Mesothelial cell of epicardium (in vitro differentiated cells): ENCODE results near the gene TRAFD1. TPM values are rescaled to one million over a fixed set of nuclear protein-coding genes. Genes with fewer than 3 reads are reported as not detected.

Experiments
- DNase-seq, 2 experiments: peaks; one replicate each; pipeline ENCODE4 v3.0.0; 2021; ENCODE audit warnings: low spot score in 2 of 2; ENCODE audit not compliant: unreplicated experiment in 2 of 2
- H3K27ac Mint-ChIP-seq: 2 replicates; pipeline ENCODE4 v1.8.0; 2021; ENCODE audit warnings: mixed read lengths
- H3K27me3 Mint-ChIP-seq: 2 replicates; pipeline ENCODE4 v1.8.0; 2021; ENCODE audit warnings: low read depth, mixed read lengths
- H3K36me3 Mint-ChIP-seq: 2 replicates; pipeline ENCODE4 v1.8.0; 2021; ENCODE audit warnings: mixed read lengths
- H3K4me1 Mint-ChIP-seq: 2 replicates; pipeline ENCODE4 v1.8.0; 2021; ENCODE audit warnings: mixed read lengths
- H3K4me3 Mint-ChIP-seq: 2 replicates; pipeline ENCODE4 v1.8.0; 2021; ENCODE audit warnings: mild to moderate bottlenecking, moderate library complexity, mixed read lengths
- H3K9me3 Mint-ChIP-seq: 2 replicates; pipeline ENCODE4 v1.8.0; 2021; ENCODE audit warnings: mixed read lengths
- CTCF ChIP-seq: fragments of 200-600 bp; sonication (generic); IDR thresholded peaks from one replicate; pipeline ENCODE4 v1.5.0; 2021; ENCODE audit warnings: antibody characterized with exemption; ENCODE audit not compliant: unreplicated experiment
- total RNA-seq: library from RNA; stranded (reverse); gene quantifications from 3 replicates; pipeline ENCODE4 v1.2.1, GENCODE V29; 2021

TRAFD1 gene
- total RNA-seq, 1 donor from 2014 or later: 36.5 TPM

GRCh38 chr12:112167718-112168525 lies 42.6 kb downstream of the TRAFD1 start:
- DNase-seq: no peak

GRCh38 chr12:112168561-112168971 lies 43.2 kb downstream of the TRAFD1 start:
- H3K27ac Mint-ChIP-seq: no peak overlapping the region
- no peaks in the 10 kb centered on the region for H3K9me3 Mint-ChIP-seq
- DNase-seq: no peak
- no peaks in the 10 kb centered on the region for H3K4me1 Mint-ChIP-seq
- peaks cover 16% of the 10 kb centered on the region for H3K36me3 Mint-ChIP-seq
- no peak overlapping the region for H3K4me3 Mint-ChIP-seq
- no peaks in the 10 kb centered on the region for H3K27me3 Mint-ChIP-seq
- no peak for TF ChIP-seq CTCF

More at GRCh38 chr12:112167718-112168525, 42.6 kb downstream of the TRAFD1 start:
- no peak for TF ChIP-seq CTCF
- Mint-ChIP-seq H3K9me3 (no peaks in the 10 kb centered on the region), H3K4me3 (no peak overlapping the region), H3K36me3 (peaks cover 16% of the 10 kb centered on the region), H3K27ac (no peak overlapping the region), H3K4me1 (no peaks in the 10 kb centered on the region), H3K27me3 (no peaks in the 10 kb centered on the region)

GRCh38 chr12:112169161-112169872 lies 44.0 kb downstream of the TRAFD1 start:
- H3K4me1 Mint-ChIP-seq: no peaks in the 10 kb centered on the region
- no peaks in the 10 kb centered on the region for H3K27me3 Mint-ChIP-seq
- no peaks in the 10 kb centered on the region for H3K9me3 Mint-ChIP-seq
- TF ChIP-seq CTCF: no peak
- no peak overlapping the region for H3K4me3 Mint-ChIP-seq
- no peak for DNase-seq
- H3K27ac Mint-ChIP-seq: no peak overlapping the region
- peaks cover 16% of the 10 kb centered on the region for H3K36me3 Mint-ChIP-seq

- no peaks in the 10 kb centered on the region for H3K27me3 Mint-ChIP-seq
- no peaks in the 10 kb centered on the region for H3K4me1 Mint-ChIP-seq
- no peaks in the 10 kb centered on the region for H3K9me3 Mint-ChIP-seq
- H3K27ac Mint-ChIP-seq: no peak overlapping the region
- no peak overlapping the region for H3K4me3 Mint-ChIP-seq
- peaks cover 20% of the 10 kb centered on the region for H3K36me3 Mint-ChIP-seq
- no peak for TF ChIP-seq CTCF
- no peak for DNase-seq
Measured at GRCh38 chr12:112169966-112170365, 44.6 kb downstream of the TRAFD1 start.

GRCh38 chr12:112170376-112170775 lies 45.0 kb downstream of the TRAFD1 start:
- no peak for DNase-seq
- Mint-ChIP-seq H3K27ac (no peak overlapping the region), H3K4me1 (no peaks in the 10 kb centered on the region), H3K9me3 (no peaks in the 10 kb centered on the region), H3K4me3 (no peak overlapping the region), H3K27me3 (no peaks in the 10 kb centered on the region), H3K36me3 (peaks cover 24% of the 10 kb centered on the region)
- no peak for TF ChIP-seq CTCF
